HepG2 (cell line): ENCODE data around the gene PMM2. TPM values are rescaled to one million over a fixed set of nuclear protein-coding genes. Genes with fewer than 3 reads are reported as not detected.

Source experiments
- MEF2D ChIP-seq: sonication (generic); formaldehyde crosslinking; IDR thresholded peaks from 2 replicates; pipeline ENCODE4 v1.5.1; 2020; ENCODE audit warnings: mild to moderate bottlenecking, missing genetic modification reagents
- NR2F6 ChIP-seq, 2 experiments: IDR thresholded peaks; 2 replicates each; pipeline ENCODE4 v1.6.1; 2016; ENCODE audit warnings: antibody characterized with exemption in 1 of 2, mild to moderate bottlenecking in 1 of 2
- RBM22 ChIP-seq: fragments of 200-400 bp; formaldehyde crosslinking; optimal IDR thresholded peaks from 2 replicates; pipeline ENCODE3; 2017; ENCODE audit warnings: mild to moderate bottlenecking, low read length, moderate library complexity
- RNF2 ChIP-seq: fragments of 450-650 bp; conservative IDR thresholded peaks from 2 replicates; pipeline ENCODE4 v1.6.1; 2016; ENCODE audit warnings: low read depth
- SMAD1 ChIP-seq: sonication (generic); formaldehyde crosslinking; IDR thresholded peaks from 2 replicates; pipeline ENCODE4 v1.4.0; 2020; ENCODE audit warnings: missing genetic modification reagents, low read depth, mild to moderate bottlenecking, borderline replicate concordance
- U2AF1 ChIP-seq: fragments of 200-400 bp; formaldehyde crosslinking; optimal IDR thresholded peaks from 2 replicates; pipeline ENCODE3; 2017; ENCODE audit warnings: mild to moderate bottlenecking, low read depth, low read length
- ZMYM2 ChIP-seq: sonication (generic); formaldehyde crosslinking; IDR thresholded peaks from 2 replicates; pipeline ENCODE4 v1.8.0; 2022; ENCODE audit warnings: mild to moderate bottlenecking, missing genetic modification reagents
- ZNF468 ChIP-seq: sonication (generic); formaldehyde crosslinking; IDR thresholded peaks from 2 replicates; pipeline ENCODE4 v1.8.0; 2022; ENCODE audit warnings: mild to moderate bottlenecking, moderate library complexity, missing genetic modification reagents
- ZNF569 ChIP-seq: sonication (generic); formaldehyde crosslinking; IDR thresholded peaks from 2 replicates; pipeline ENCODE4 v1.5.0; 2020; ENCODE audit warnings: mild to moderate bottlenecking, missing genetic modification reagents, moderate library complexity, borderline replicate concordance
- polyA plus RNA-seq, 8 experiments: library from polyadenylated mRNA; depleted of rRNA in 3 of 8; stranded (reverse) in 7 of 8; unstranded in 1 of 8; fragments of >200 nt; fragmentation: Illumina TruSeq in 4 of 8; extraction: Trizol in 4 of 8; gene quantifications; 2 replicates each; pipeline versions ENCODE4 v1.2.1 to v1.2.3, GENCODE V29; 2011 to 2016; ENCODE audit warnings: low read depth in 4 of 8, missing spikeins in 1 of 8, mixed read lengths in 1 of 8; ENCODE audit not compliant: insufficient read depth in 1 of 8
- total RNA-seq, 5 experiments: library from RNA; depleted of rRNA; stranded (reverse); fragments of >200 nt; fragmentation: Illumina TruSeq; extraction: Trizol; gene quantifications; 2 replicates each; pipeline ENCODE4 v1.2.3, GENCODE V29; 2016; ENCODE audit warnings: low read depth in 1 of 5
- TF ChIP-seq, protein P1 (sequence below): sonication (generic); formaldehyde crosslinking; IDR thresholded peaks from 2 replicates; pipeline ENCODE4 v1.4.0; 2020; ENCODE audit warnings: missing genetic modification reagents, borderline replicate concordance
- TF ChIP-seq, protein P2 (sequence below): sonication (generic); formaldehyde crosslinking; IDR thresholded peaks from 2 replicates; pipeline ENCODE4 v1.5.0; 2020; ENCODE audit warnings: missing genetic modification reagents, mild to moderate bottlenecking, borderline replicate concordance
- TF ChIP-seq, protein P3 (sequence below): sonication (generic); formaldehyde crosslinking; IDR thresholded peaks from 2 replicates; pipeline ENCODE4 v1.5.1; 2020; ENCODE audit warnings: mild to moderate bottlenecking, missing genetic modification reagents
- TF ChIP-seq, protein P4 (sequence below): sonication (generic); formaldehyde crosslinking; IDR thresholded peaks from 2 replicates; pipeline ENCODE4 v1.4.0; 2020; ENCODE audit warnings: missing genetic modification reagents, borderline replicate concordance
- TF ChIP-seq, protein P5 (sequence below): IDR thresholded peaks from 2 replicates; pipeline ENCODE4 v1.6.1; 2018; ENCODE audit warnings: missing genetic modification reagents

Gene PMM2
- total and polyA plus RNA-seq, 2 of the 13 experiments (the other 11 are each of a cell fraction or from before 2014, with no cell fraction given): 52.2 to 93.7 TPM

DNA sequence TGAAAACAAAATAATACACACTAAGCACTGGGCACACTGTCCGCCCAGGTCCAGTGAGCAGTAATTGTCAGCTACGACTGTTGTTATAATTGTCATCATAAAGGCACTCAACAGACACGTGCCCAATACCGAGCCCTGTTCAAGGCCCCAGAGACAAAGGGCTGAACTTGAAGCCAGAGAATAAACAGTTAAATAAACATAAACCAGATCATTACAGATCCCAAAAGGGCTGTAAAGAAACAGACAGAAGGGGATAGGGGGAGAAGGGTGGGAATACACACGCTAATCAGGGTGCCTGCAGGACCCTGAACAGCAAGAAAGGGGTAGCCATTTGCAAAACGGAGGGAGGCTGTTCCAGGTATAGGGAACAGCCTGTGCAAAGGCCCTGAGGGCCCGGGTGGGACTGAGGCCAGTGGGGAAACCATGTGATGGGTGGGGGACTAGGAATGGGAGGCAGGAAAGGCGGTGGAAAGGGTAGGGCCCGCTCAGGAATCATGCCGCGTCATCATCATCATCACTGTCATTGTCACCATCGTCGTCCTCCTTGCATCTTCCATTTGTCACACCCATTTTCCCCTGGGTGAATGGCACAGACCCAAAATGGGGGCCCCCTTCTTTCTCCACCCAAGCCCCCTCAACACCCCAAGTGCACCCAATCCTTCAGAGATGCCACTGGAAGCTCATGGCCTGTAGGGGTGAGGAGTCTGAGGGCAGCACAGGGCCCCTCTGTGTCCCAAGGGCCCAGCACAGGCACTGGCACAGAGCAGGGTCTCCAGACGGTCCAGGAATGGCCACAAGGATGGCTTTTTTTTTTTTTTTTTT is 64.9 kb downstream of the PMM2 start (continued):
- TF ChIP-seq, protein P1, sequence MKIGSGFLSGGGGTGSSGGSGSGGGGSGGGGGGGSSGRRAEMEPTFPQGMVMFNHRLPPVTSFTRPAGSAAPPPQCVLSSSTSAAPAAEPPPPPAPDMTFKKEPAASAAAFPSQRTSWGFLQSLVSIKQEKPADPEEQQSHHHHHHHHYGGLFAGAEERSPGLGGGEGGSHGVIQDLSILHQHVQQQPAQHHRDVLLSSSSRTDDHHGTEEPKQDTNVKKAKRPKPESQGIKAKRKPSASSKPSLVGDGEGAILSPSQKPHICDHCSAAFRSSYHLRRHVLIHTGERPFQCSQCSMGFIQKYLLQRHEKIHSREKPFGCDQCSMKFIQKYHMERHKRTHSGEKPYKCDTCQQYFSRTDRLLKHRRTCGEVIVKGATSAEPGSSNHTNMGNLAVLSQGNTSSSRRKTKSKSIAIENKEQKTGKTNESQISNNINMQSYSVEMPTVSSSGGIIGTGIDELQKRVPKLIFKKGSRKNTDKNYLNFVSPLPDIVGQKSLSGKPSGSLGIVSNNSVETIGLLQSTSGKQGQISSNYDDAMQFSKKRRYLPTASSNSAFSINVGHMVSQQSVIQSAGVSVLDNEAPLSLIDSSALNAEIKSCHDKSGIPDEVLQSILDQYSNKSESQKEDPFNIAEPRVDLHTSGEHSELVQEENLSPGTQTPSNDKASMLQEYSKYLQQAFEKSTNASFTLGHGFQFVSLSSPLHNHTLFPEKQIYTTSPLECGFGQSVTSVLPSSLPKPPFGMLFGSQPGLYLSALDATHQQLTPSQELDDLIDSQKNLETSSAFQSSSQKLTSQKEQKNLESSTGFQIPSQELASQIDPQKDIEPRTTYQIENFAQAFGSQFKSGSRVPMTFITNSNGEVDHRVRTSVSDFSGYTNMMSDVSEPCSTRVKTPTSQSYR: peak; percentile 23; the same call in 1 of the 2 replicates
- TF ChIP-seq NR2F6 (IDR thresholded peaks at IDR 0.05): no peak; the same call in 1 of the 2 replicates
- no peak for TF ChIP-seq NR2F6 (CRISPR knock-in tag; IDR thresholded peaks at IDR 0.05)
- peak; percentile 94 for TF ChIP-seq RBM22
- TF ChIP-seq ZNF569 (CRISPR knock-in tag): 0 out of 2 replicates have a peak, but pooled peaks have one; percentile 5
- no peak for TF ChIP-seq RNF2
- TF ChIP-seq, protein P2, sequence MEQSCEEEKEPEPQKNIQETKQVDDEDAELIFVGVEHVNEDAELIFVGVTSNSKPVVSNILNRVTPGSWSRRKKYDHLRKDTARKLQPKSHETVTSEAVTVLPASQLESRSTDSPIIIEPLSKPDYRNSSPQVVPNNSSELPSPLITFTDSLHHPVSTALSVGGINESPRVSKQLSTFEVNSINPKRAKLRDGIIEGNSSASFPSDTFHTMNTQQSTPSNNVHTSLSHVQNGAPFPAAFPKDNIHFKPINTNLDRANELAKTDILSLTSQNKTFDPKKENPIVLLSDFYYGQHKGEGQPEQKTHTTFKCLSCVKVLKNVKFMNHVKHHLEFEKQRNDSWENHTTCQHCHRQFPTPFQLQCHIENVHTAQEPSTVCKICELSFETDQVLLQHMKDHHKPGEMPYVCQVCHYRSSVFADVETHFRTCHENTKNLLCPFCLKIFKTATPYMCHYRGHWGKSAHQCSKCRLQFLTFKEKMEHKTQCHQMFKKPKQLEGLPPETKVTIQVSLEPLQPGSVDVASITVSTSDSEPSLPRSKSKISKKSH (CRISPR knock-in tag): no peak
- TF ChIP-seq ZNF468 (CRISPR knock-in tag): 0 out of 2 replicates have a peak, but pooled peaks have one; percentile 25
- TF ChIP-seq MEF2D (CRISPR knock-in tag): 0 out of 2 replicates have a peak, but pooled peaks have one; percentile 30
- TF ChIP-seq, protein P3, sequence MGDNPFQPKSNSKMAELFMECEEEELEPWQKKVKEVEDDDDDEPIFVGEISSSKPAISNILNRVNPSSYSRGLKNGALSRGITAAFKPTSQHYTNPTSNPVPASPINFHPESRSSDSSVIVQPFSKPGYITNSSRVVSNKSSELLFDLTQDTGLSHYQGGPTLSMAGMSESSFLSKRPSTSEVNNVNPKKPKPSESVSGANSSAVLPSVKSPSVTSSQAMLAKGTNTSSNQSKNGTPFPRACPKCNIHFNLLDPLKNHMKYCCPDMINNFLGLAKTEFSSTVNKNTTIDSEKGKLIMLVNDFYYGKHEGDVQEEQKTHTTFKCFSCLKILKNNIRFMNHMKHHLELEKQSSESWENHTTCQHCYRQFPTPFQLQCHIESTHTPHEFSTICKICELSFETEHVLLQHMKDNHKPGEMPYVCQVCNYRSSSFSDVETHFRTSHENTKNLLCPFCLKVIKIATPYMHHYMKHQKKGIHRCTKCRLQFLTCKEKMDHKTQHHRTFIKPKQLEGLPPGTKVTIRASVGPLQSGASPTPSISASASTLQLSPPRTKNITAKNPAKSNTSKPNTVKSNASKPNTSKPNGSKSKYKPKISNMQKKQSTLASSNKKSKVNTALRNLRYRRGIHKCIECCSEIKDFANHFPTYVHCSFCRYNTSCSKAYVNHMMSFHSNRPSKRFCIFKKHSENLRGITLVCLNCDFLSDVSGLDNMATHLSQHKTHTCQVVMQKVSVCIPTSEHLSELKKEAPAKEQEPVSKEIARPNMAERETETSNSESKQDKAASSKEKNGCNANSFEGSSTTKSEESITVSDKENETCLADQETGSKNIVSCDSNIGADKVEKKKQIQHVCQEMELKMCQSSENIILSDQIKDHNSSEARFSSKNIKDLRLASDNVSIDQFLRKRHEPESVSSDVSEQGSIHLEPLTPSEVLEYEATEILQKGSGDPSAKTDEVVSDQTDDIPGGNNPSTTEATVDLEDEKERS (CRISPR knock-in tag): peak; percentile 19; the same call in 1 of the 2 replicates
- TF ChIP-seq, protein P4, sequence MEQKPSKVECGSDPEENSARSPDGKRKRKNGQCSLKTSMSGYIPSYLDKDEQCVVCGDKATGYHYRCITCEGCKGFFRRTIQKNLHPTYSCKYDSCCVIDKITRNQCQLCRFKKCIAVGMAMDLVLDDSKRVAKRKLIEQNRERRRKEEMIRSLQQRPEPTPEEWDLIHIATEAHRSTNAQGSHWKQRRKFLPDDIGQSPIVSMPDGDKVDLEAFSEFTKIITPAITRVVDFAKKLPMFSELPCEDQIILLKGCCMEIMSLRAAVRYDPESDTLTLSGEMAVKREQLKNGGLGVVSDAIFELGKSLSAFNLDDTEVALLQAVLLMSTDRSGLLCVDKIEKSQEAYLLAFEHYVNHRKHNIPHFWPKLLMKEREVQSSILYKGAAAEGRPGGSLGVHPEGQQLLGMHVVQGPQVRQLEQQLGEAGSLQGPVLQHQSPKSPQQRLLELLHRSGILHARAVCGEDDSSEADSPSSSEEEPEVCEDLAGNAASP (CRISPR knock-in tag): peak; percentile 47; the same call in 1 of the 2 replicates
- TF ChIP-seq ZMYM2 (CRISPR knock-in tag): 0 out of 2 replicates have a peak, but pooled peaks have one; percentile 56
- 0 out of 2 replicates have a peak, but pooled peaks have one; percentile 54 for TF ChIP-seq SMAD1
- TF ChIP-seq, protein P5, sequence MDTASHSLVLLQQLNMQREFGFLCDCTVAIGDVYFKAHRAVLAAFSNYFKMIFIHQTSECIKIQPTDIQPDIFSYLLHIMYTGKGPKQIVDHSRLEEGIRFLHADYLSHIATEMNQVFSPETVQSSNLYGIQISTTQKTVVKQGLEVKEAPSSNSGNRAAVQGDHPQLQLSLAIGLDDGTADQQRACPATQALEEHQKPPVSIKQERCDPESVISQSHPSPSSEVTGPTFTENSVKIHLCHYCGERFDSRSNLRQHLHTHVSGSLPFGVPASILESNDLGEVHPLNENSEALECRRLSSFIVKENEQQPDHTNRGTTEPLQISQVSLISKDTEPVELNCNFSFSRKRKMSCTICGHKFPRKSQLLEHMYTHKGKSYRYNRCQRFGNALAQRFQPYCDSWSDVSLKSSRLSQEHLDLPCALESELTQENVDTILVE (CRISPR knock-in tag): no peak
- no peak for TF ChIP-seq U2AF1
